ENCODE results near the gene HDAC9.
A peak's percentile ranks its signal among the peaks of the same experiment; 100 is the strongest.
"Not testable (repeated sequence)": the region's sequence is repeated elsewhere in the genome, so short reads cannot be mapped to it uniquely, and the experiment has no call there.

The HDAC9 gene

DNA sequence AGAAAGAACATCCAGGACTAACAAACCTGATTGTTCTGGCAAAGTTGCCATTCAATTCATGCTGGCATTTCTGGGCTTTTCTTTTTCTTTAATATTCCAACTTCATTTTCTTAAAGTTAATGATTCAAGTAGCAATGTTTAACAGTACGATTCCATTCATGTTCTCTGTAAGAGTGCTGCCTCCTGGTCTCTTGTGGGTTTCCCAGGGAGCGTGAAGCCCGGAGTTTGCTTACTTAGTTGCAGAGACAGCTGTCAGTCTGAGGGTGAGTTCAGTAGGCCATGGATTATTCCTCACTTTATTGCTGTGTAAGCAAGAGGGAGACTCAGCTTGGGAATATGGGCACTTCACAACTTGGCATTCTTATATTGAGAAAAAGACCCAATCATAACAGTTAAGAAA lies 479.7 kb downstream of the HDAC9 start:
- DNase-seq (ENCODE audit: low read depth) = no peak

DNA sequence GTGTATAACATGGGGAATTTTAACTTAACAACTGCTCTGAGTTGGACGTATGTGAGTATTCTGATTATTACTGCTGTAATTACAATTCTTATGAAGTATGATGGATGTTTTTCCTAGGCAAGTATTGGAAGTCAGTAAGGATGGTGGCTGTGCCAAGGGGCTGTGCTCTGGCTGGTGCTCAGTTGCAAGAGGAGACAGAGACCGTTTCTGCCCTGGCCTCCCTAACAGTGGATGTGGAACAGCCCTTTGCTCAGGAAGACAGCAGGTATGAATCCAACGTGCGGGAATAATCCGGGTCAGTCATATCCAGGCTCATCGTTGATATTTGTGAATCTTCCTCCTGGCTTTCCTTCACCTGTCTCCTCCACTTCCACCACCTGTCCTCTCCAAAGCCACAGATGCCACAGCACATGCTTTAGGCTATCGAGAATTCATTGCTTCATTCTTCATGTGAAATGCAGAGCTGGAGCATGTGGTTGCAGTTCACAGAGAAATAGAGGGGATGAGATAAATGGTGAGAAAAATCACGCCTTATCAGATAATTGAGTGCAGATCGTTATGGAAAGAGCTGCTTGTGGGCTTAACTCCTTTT lies 480.2 kb downstream of the HDAC9 start:
- DNase-seq (ENCODE audit: low read depth) = no peak

GRCh38 chr7:18976715-18977471 lies 481.3 kb downstream of the HDAC9 start:
- peak; percentile 17 for DNase-seq (ENCODE audit: low read depth)

GRCh38 chr7:18978108-18978495 lies 482.6 kb downstream of the HDAC9 start:
- DNase-seq (ENCODE audit: low read depth) = peak; percentile 97

DNA sequence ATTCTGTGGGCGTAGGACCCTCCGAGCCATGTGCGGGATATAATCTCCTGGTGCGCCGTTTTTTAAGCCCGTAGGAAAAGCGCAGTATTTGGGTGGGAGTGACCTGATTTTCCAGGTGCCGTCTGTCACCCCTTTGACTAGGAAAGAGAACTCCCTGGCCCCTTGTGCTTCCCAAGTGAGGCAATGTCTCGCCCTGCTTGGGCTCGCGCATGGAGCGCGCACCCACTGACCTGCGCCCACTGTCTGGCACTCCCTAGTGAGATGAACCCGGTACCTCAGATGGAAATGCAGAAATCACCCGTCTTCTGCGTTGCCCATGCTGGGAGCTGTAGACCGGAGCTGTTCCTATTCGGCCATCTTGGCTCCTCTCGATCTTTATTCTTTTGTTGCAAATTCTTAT lies 495.2 kb downstream of the HDAC9 start:
- not testable (repeated sequence) for DNase-seq (ENCODE audit: low read depth)

GRCh38 chr7:18993933-18994668 lies 498.6 kb downstream of the HDAC9 start:
- DNase-seq (ENCODE audit: low read depth) = peak; percentile 80

GRCh38 chr7:18995270-18995671 lies 499.7 kb downstream of the HDAC9 start:
- no peak for DNase-seq (ENCODE audit: low read depth)

- DNase-seq (ENCODE audit: low read depth) = no peak
These were observed 500.4 kb downstream of the HDAC9 start for GRCh38 chr7:18995811-18996426.

DNA sequence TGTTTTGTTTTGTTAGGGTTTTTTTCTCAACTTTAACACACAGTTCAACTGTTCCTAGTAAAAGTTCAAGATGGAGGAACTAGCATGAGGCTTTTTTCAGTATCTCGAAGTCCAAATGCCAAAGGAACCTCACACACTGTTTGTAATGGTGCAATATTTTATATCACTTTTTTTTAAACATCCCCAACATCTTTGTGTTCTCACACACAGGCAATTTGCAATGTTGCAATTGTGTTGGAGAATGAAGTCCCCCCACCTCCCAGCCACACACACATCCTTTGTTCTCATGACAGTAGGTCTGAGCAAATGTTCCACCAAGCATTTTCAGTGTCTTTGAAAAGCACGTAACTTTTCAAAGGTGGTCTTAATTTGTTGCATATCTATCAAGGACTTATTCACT lies 501.0 kb downstream of the HDAC9 start:
- no peak for DNase-seq (ENCODE audit: low read depth)

DNA sequence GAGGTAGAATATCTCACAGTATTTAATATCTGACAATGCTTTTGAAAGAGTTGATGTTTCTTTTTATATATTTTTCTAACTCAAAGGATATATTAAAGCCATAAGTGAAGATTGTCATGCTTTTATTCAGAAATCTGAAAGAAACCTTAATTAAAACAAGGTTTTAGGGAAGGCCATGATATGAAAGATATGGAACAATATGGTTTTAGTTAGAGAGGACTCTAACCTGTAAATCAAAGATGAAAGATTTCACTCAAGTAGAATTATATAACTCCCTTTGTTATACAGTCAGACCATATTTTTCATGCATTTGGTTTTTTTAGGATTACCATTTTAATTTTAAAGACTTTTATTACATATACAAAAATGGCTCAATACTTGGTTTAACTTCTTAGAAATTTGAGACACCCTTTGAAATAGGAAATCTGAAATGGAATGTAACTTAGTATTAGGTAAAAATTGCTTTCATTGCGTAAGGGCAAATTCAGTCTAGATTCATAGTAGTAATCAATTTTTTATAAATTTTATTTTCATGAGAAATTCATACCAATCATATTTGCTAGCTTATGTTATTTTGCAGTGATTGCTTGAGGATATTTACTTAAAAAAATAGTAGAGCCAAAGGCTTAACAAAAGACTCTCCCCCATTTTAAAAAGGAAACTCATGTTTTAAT lies 502.1 kb downstream of the HDAC9 start:
- DNase-seq (ENCODE audit: low read depth) = no peak

- no peak for DNase-seq (ENCODE audit: low read depth)
These were observed 504.9 kb downstream of the HDAC9 start for GRCh38 chr7:19000410-19000809.

GRCh38 chr7:19001854-19002253 lies 506.3 kb downstream of the HDAC9 start:
- no peak for DNase-seq (ENCODE audit: low read depth)

- peak; percentile 80 for DNase-seq (ENCODE audit: low read depth)
These were observed 513.8 kb downstream of the HDAC9 start for GRCh38 chr7:19009241-19009935.

DNA sequence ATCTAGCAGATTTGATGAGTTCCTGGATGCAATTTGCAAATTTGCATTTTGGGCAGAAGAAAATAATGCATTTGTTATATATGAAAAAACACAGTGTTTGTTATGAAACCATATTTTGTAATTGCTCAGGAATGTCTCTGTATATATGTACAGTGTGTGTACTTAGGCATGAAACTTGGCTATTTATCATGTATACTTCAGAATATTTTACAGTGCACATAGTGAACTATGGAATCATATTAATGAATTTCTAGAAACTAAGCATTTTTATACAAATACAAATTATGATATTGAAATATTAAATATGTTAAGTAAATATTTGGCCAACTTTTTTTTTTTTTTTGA lies 514.4 kb downstream of the HDAC9 start:
- DNase-seq (ENCODE audit: low read depth) = peak; percentile 66

GRCh38 chr7:19011212-19011611 lies 515.7 kb downstream of the HDAC9 start:
- peak; percentile 42 for DNase-seq (ENCODE audit: low read depth)

GRCh38 chr7:19015098-19015497 lies 519.5 kb downstream of the HDAC9 start:
- no peak for DNase-seq (ENCODE audit: low read depth)

- DNase-seq (ENCODE audit: low read depth) = peak; percentile 75
These were observed 520.6 kb downstream of the HDAC9 start for GRCh38 chr7:19016140-19016539.

- DNase-seq (ENCODE audit: low read depth) = peak; percentile 24
These were observed 521.8 kb downstream of the HDAC9 start for GRCh38 chr7:19017374-19017773.

- DNase-seq (ENCODE audit: low read depth) = peak; percentile 24
These were observed 524.5 kb downstream of the HDAC9 start for GRCh38 chr7:19020062-19020461.

DNA sequence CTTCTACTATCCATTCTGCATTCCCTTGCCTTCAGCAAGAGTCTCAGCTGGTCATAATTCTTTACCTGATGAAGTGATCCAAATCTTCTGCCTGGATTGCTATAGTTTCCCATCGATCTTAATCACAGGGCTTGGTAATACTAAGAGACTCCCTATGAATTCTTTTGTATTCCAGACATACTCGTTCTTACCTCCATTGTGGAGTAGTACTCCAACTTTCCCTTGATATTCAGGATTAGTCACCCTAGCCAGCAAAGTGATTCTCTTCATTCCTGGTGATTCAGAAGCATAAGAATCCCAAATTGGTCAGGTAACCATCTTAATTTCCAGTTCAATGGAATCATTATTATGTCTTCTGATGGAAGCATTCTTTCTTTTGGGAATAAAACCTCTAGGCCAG lies 525.2 kb downstream of the HDAC9 start:
- DNase-seq (ENCODE audit: low read depth) = peak; percentile 71

DNA sequence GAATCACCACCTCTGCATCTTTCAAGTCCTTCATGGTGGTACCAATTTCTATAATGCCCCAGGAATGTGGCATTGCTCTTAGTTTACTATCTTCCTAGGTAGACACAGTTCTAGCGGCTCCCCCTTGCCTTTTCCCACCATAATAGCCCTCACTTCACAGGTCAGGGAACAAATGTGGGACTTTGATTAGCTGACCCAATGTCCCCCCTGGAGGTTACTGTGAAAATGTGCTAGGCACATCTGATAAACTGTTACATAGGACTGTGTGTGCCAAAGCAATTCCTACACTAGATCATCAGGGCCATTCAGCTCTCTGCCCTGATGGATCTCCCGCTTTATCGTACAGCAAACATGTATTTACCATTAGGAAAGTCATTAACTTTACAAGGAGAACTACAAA lies 527.9 kb downstream of the HDAC9 start:
- DNase-seq (ENCODE audit: low read depth) = no peak

DNA sequence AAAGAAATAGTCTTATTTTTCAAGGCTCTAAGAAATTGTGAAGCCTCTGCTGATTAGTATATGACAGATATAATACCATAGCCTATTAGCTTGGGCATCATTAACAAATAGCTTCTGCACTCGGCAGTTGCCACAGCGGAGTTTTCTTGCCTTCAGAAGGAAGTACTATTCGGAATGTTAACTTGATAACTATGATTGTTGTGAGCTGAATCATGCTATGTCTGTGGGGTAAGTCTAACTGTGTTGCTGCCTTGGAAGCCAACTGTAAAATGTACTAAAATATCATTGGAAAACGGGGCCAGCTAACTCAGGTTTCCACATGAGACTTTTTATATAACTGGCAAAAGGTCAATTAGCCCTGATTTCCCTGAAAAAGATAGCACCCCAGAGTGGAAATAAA lies 528.7 kb downstream of the HDAC9 start:
- peak; percentile 71 for DNase-seq (ENCODE audit: low read depth)
